Cerebellar cortex (tissue), 1 donor: ENCODE measurements around the gene RGMA.
"Not testable (repeated sequence)": the region's sequence is repeated elsewhere in the genome, so short reads cannot be mapped to it uniquely, and the experiment has no call there.

Experiments used
- DNase-seq: peaks from one replicate; pipeline ENCODE4 v3.0.0-alpha.2; 2015; ENCODE audit warnings: low spot score

RGMA gene

GRCh38 chr15:93066834-93067648 is 22.0 kb downstream of the RGMA start:
- no peak for DNase-seq

- DNase-seq, result no peak
Measured at GRCh38 chr15:93066224-93066681, 22.8 kb downstream of the RGMA start.

DNA sequence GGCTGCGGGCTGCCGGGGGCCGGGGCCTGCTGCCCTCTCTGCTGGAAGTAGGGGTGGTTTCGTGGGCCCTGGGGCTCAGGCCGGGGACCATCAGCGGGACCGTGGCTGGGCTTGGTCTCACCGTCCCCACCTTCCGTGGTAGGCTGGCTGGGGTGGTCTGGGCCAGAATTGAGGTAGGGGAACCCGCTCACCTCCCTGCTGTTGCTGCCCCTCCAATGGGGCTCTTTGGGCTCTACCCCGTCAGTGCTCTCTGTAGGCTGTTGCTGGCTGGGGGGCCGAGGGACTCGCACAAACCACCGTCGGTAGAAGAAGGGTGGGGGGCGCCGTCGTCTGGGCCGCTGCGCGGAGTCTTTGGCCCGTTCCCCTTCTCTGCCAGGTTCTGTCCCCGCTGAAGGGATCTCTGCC is 23.4 kb downstream of the RGMA start:
- DNase-seq, result no peak

DNA sequence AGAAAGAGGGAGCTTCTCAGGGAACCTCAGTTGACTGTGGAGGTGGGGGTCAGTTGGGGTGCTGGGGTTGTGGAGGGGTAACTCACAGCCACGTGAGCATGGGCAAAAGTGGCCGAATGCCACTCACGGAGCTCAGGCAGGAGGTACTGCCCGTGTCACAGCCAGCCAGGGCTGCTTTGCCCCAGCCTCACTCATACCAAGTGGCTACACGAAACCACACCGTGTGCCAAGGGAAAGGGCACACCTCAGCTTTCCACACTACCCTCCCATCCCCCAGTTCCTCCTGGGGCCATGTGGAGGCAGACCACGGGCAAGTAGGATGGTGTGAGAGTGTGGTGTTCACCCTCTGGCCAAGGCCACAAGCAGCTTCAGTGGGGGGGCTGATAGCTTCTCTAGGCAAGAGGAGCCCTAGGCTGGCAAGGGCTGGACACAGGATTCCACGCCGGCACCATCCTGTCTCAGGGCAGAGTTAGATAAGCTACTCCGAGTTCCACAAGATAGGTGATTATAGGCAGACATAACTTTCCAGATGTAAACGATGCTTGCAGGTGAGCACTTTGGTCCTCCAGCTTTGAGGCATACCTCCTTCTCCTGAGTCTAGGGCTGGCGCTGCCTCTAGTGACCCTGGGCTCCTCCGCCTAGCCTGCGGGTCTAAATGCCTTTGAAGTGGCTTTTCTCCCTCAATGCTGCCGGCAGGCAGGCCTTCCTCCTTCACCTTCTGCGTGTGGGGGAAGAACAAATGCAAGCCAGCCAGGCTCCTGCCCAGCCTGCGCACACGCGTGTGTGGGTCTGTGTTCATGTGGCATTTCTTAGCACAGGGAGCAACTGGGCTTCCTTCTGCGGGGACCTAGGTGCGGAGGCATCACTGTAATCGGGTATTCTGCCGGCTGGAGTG is 25.0 kb downstream of the RGMA start:
- no peak for DNase-seq

- DNase-seq, result no peak
Measured at GRCh38 chr15:93063262-93063671, 25.7 kb downstream of the RGMA start.

GRCh38 chr15:93062628-93063261 is 26.3 kb downstream of the RGMA start:
- DNase-seq, result not testable (repeated sequence)

DNA sequence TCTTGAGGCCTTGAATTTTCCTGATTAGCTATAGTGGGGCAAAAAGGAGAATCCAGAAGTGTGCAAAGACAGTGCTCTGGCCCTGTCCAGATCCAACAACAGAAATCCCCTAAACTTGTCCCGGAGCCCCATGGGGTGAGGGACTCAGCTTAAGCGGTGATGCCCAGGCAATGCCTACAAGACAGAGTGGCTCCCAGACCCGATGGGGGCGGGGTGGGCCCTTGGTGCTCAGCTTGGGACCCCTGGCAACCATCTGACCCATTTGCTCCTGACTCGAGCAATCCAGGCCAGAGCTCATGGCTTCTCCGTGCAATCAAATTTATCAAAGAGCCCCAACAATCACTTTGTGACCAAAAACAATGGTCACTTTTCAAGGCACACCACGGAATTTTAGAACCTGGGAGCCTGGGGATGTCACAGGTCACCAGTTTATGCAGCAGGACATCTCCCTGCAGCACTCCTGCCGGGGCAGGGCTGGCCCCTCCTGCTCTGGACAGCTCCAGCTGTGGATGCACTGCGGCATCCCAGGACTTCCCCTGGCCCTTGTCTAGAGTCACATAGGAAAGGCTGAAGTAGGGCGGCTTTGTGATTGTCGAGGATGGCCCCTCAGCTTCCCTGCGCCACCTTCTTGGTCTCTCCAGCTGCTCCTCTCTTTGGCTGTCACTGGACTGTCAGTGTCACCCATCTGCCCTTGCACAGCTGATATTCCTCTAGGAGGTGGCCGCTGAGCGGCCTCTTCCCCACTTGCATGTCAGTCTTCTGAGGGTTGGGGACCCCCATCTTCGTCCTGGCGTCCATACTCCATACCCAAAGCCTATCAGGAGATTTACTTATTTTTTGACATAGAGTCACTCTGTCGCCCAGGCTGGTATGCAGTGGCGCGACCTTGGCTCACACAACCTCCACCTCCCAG is 28.4 kb downstream of the RGMA start:
- DNase-seq, result no peak

GRCh38 chr15:93059442-93059841 is 29.6 kb downstream of the RGMA start:
- DNase-seq, result no peak

- DNase-seq, result no peak
Measured at GRCh38 chr15:93058904-93059427, 30.0 kb downstream of the RGMA start.

GRCh38 chr15:93058128-93058527 is 30.9 kb downstream of the RGMA start:
- DNase-seq, result no peak

GRCh38 chr15:93057618-93058017 is 31.4 kb downstream of the RGMA start:
- no peak for DNase-seq

DNA sequence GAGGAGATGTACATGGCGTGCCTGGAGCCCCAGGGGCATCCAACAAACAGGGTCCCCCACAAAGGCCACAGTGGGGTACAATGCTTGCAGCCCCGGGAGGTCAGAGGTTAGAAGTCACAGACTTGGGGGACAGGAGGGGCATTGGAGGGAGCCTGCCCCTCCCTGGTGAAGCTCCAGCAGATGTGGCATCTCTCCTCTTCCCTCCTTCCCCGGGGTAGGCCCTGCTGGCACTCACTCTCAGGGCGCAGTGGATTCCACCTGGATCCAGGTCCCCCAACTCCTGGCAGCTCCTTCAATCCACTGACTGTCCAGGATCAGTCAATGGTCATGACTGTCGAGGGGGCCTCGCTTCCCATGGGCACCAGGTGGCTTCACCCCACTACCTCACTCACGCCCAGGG is 32.2 kb downstream of the RGMA start:
- no peak for DNase-seq

GRCh38 chr15:93055211-93055610 is 33.8 kb downstream of the RGMA start:
- DNase-seq, result no peak

GRCh38 chr15:93052090-93052879 is 36.7 kb downstream of the RGMA start:
- DNase-seq, result peak; percentile 14

- DNase-seq, result no peak
Measured at GRCh38 chr15:93051236-93052089, 37.5 kb downstream of the RGMA start.

DNA sequence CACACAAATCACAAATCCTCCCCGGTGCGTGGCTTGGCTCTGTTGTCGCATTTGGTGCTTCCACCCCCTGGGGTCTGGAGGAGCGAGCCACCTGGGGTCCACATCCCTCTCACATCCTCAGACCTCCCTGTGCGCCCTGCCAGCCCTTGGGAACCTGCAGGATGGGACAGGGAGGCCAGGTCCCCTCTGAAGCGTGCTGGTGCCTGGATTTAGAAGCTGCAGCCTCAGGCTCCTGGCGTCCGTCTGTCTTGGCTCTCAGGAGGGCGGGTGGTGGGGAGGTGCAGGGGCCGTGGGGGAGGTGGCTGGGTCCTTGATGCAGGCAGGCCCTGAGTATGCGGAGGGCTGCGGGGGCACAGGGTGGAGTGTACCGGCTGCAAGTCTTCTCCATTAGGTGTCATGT is 38.4 kb downstream of the RGMA start:
- DNase-seq, result no peak

DNA sequence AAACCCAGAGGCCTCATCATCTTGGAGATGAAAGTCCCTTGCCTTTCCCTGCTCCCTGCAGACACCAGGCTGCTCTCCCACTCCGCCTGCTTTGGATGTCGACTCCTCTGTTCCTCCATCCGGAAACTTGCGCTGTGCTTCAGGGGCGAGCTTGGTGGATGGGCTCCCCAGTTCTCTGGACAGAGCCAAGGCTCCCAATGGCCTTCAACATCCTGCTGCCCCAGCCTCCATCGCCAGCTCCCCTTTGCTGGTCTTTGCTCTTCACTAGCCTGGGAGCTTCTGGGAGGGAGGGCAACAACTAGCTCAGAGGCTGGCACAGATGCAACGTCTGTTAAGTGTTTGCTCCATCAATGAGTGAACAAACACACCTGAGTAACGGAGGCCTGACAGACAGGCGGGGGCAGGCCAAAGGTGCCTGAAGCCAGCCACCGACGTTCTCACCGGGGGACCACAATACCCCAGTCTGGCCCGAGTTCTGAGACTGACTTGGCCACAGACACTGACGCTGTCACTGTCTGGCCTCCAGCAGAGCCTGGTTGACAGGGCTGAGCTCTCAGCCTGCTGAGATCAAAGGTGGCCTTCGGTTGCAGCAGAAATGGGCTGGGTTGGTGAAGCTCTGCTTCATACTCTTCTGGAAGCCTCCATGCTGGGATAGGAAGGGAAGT is 39.0 kb downstream of the RGMA start:
- DNase-seq, result no peak

- DNase-seq, result no peak
Measured at GRCh38 chr15:93049233-93049632, 39.8 kb downstream of the RGMA start.

DNA sequence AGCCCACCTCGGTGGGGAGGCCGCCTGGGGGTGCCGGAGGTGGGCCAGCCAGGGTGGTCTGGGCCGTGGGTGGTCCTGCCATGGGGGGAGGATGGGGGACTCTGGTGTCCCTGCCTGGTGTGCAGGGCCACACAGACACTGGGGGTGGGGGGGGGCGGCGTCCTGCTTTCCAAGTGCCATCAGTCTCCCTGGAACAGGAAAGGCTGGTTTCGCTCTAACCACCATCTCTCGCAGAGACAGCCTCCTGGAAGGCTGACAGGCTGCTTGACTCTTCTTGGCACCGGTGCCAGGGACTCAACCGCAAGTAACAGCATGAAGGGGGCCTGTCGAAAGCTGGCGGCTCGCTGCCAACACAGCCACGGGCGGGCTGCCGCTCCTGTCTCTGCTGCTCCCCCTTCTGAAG is 40.3 kb downstream of the RGMA start:
- no peak for DNase-seq
